Measurements from ENCODE around the gene CHM. TPM values are rescaled to one million over a fixed set of nuclear protein-coding genes. Genes with fewer than 3 reads are reported as not detected.

The CHM gene
- total and polyA plus RNA-seq, 12 donors, result 5.9 to 16.7 (median 12.5) TPM

- H3K4me1 ChIP-seq, result peaks cover 0 to 23% (median 7%) of the 10 kb centered on the region in 9 donors
- H3K27ac ChIP-seq, result no peak overlapping the region
- DNase-seq (no peak), ATAC-seq (no peak)
- no peaks in the 10 kb centered on the region for H3K9me3 ChIP-seq
- no peaks in the 10 kb centered on the region for H3K36me3 ChIP-seq
- intact Hi-C loops (cut with DNase I), result no loop called here
- no peak for TF ChIP-seq CTCF (IDR thresholded peaks at IDR 0.05)
- H3K4me3 ChIP-seq, result no peak overlapping the region
- H3K27me3 ChIP-seq, result no peaks in the 10 kb centered on the region
Measured at GRCh38 chrX:85996555-85996954, 50.8 kb downstream of the CHM start.

- intact Hi-C loops (cut with DNase I), result no loop called here
- no peaks in the 10 kb centered on the region for H3K9me3 ChIP-seq
- H3K4me3 ChIP-seq, result no peak overlapping the region
- no peaks in the 10 kb centered on the region for H3K27me3 ChIP-seq
- TF ChIP-seq CTCF (IDR thresholded peaks at IDR 0.05), result no peak
- peaks cover 0 to 23% (median 7%) of the 10 kb centered on the region in 9 donors for H3K4me1 ChIP-seq
- H3K36me3 ChIP-seq, result no peaks in the 10 kb centered on the region
- no peak overlapping the region for H3K27ac ChIP-seq
- DNase-seq, result no peak
- WGBS, 2 donors, result 88 to 96% methylated on average over 1 of the region's 1 CpG
- no peak for ATAC-seq
Measured at GRCh38 chrX:85995641-85996040, 51.7 kb downstream of the CHM start.

GRCh38 chrX:85994797-85995196 is 52.6 kb downstream of the CHM start:
- Histone ChIP-seq H3K36me3 (no peaks in the 10 kb centered on the region), H3K27ac (no peak overlapping the region), H3K4me1 (peaks cover 0 to 23% (median 7%) of the 10 kb centered on the region in 9 donors), H3K4me3 (no peak overlapping the region), H3K9me3 (peaks cover 0 to 5% (median 0%) of the 10 kb centered on the region in 11 donors), H3K27me3 (no peaks in the 10 kb centered on the region)
- no peak for TF ChIP-seq CTCF (IDR thresholded peaks at IDR 0.05)
- ATAC-seq (no peak), DNase-seq (no peak)
- WGBS, 2 donors, result 76% methylated on average over 1 of the region's 1 CpG
- intact Hi-C loops (cut with DNase I), result no loop called here

GRCh38 chrX:85994228-85994627 is 53.1 kb downstream of the CHM start:
- 50 to 65% methylated on average over 2 of the region's 2 CpGs for WGBS, 2 donors
- TF ChIP-seq CTCF (IDR thresholded peaks at IDR 0.05), result no peak
- Histone ChIP-seq H3K4me3 (no peak overlapping the region), H3K36me3 (no peaks in the 10 kb centered on the region), H3K9me3 (peaks cover 0 to 9% (median 0%) of the 10 kb centered on the region in 11 donors), H3K4me1 (peaks cover 0 to 23% (median 7%) of the 10 kb centered on the region in 9 donors), H3K27me3 (no peaks in the 10 kb centered on the region), H3K27ac (no peak overlapping the region)
- no peak for DNase-seq
- no peak for ATAC-seq
- intact Hi-C loops (cut with DNase I), result no loop called here

Data from heart right ventricle (tissue), 16 donors.